ENCODE measurements around the gene NUBP2. TPM values are rescaled to one million over a fixed set of nuclear protein-coding genes. Genes with fewer than 3 reads are reported as not detected.

The NUBP2 gene
- total RNA-seq, 1 experiment from 2014 or later: 69.4 TPM

GRCh38 chr16:1808691-1809090, 25.9 kb downstream of the NUBP2 start:
- peaks cover 15 to 37% (median 16%) of the 10 kb centered on the region in 3 experiments; a peak in 6 of 7 replicates for H3K36me3 Mint-ChIP-seq (ENCODE audit: insufficient read depth in 1 of 3, low read depth in 3 of 3)
- H3K9ac ChIP-seq (ENCODE audit: extremely low read depth, insufficient read length, low read length): no peak overlapping the region
- no peak overlapping the region for H2AFZ ChIP-seq (ENCODE audit: low read length)
- no peaks in the 10 kb centered on the region for H3K79me1 ChIP-seq (ENCODE audit: insufficient read depth, low read depth, low read length, poor library complexity, severe bottlenecking)
- TF ChIP-seq, protein P1, sequence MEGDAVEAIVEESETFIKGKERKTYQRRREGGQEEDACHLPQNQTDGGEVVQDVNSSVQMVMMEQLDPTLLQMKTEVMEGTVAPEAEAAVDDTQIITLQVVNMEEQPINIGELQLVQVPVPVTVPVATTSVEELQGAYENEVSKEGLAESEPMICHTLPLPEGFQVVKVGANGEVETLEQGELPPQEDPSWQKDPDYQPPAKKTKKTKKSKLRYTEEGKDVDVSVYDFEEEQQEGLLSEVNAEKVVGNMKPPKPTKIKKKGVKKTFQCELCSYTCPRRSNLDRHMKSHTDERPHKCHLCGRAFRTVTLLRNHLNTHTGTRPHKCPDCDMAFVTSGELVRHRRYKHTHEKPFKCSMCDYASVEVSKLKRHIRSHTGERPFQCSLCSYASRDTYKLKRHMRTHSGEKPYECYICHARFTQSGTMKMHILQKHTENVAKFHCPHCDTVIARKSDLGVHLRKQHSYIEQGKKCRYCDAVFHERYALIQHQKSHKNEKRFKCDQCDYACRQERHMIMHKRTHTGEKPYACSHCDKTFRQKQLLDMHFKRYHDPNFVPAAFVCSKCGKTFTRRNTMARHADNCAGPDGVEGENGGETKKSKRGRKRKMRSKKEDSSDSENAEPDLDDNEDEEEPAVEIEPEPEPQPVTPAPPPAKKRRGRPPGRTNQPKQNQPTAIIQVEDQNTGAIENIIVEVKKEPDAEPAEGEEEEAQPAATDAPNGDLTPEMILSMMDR (conservative IDR thresholded peaks at IDR 0.05): no peak
- DNase-seq: no peak
- WGBS (ENCODE audit: extremely low coverage, insufficient read length, low lambda C conversion rate): no CpG with 5 or more reads among the region's 18 CpGs
- H3T11ph ChIP-seq (ENCODE audit: low read length): no peak overlapping the region
- no peak overlapping the region for H3K56ac ChIP-seq (ENCODE audit: insufficient read length, low read depth, low read length)
- H3K4me1 ChIP-seq (ENCODE audit: insufficient read depth, low read length): no peaks in the 10 kb centered on the region
- H3K14ac ChIP-seq (ENCODE audit: insufficient read depth, low read length): no peak overlapping the region
- H4K8ac ChIP-seq (replicated peaks; ENCODE audit: insufficient read length, low read depth, low read length): no peak overlapping the region
- H3K27me3 Mint-ChIP-seq (ENCODE audit: low read depth): no peaks in the 10 kb centered on the region
- no peak overlapping the region for H3K4me2 ChIP-seq (ENCODE audit: insufficient read depth, insufficient read length, low read length)
- no peak overlapping the region for H4K5ac ChIP-seq (ENCODE audit: insufficient read length, low read depth, low read length)
- no peak overlapping the region for H2BK20ac ChIP-seq (ENCODE audit: low read depth, low read length, poor library complexity, severe bottlenecking)
- H3K4me3 Mint-ChIP-seq: no peak overlapping the region
- no peaks in the 10 kb centered on the region for H3K79me2 ChIP-seq (ENCODE audit: insufficient read depth, low read length)
- H2BK5ac ChIP-seq (ENCODE audit: insufficient read length, low read length): no peak overlapping the region
- no peaks in the 10 kb centered on the region for H3K27me3 ChIP-seq (ENCODE audit: insufficient read depth, low read length)
- no peak overlapping the region for H2BK15ac ChIP-seq (ENCODE audit: low read depth, low read length)
- H3K27ac Mint-ChIP-seq: no peak overlapping the region
- H3K9me3 Mint-ChIP-seq: peaks cover 2 to 4% of the 10 kb centered on the region in 2 experiments; a peak in 2 of 5 replicates
- H4K91ac ChIP-seq (ENCODE audit: insufficient read length, low read depth, low read length): no peak overlapping the region
- no peak overlapping the region for H3K4ac ChIP-seq (ENCODE audit: low read depth, low read length)
- H2BK120ac ChIP-seq (ENCODE audit: low read depth, low read length, poor library complexity, severe bottlenecking): no peak overlapping the region
- H3K4me1 Mint-ChIP-seq: peaks cover 0 to 3% of the 10 kb centered on the region in 2 experiments; a peak in 2 of 4 replicates
- H4K20me1 ChIP-seq (ENCODE audit: control insufficient read depth, insufficient read depth, insufficient read length): no peaks in the 10 kb centered on the region
- no peaks in the 10 kb centered on the region for H3K9me3 ChIP-seq (ENCODE audit: control insufficient read depth, low read depth, low read length)
- H3K18ac ChIP-seq (ENCODE audit: insufficient read length, low read depth, low read length): no peak overlapping the region
- H2AK5ac ChIP-seq (ENCODE audit: insufficient read length, low read length): no peak overlapping the region
- H3K23ac ChIP-seq (ENCODE audit: insufficient read length, low read depth, low read length): no peak overlapping the region
- no peaks in the 10 kb centered on the region for H3K23me2 ChIP-seq (ENCODE audit: insufficient read length, low read depth, low read length, poor library complexity, severe bottlenecking)
- no peak overlapping the region for H2BK12ac ChIP-seq (ENCODE audit: insufficient read length, low read depth, low read length)
- no peak overlapping the region for H3K27ac ChIP-seq (ENCODE audit: insufficient read length, low read depth, low read length)

Data from H9 (cell line).